RWPE2 (cell line): ENCODE measurements around the gene OPRL1.

ENCODE experiments used
- ATAC-seq: fragments of 200-7000 bp; cut with Tn5 transposase; 3 replicates; pipeline ENCODE4 v1.9.1; 2021; ENCODE audit warnings: low read depth
- DNase-seq: peaks from one replicate; pipeline ENCODE4 v3.0.0-alpha.2; 2020; ENCODE audit warnings: low spot score
- H3K27ac ChIP-seq: fragments of 450-650 bp; 2 replicates; pipeline ENCODE4 v1.5.1; 2017; ENCODE audit warnings: mild to moderate bottlenecking; ENCODE audit not compliant: poor library complexity, severe bottlenecking
- H3K27me3 ChIP-seq: fragments of 250-450 bp; sonication (Bioruptor Pico); 2 replicates; pipeline ENCODE4 v1.5.1; 2021; ENCODE audit warnings: mild to moderate bottlenecking, moderate library complexity; ENCODE audit not compliant: insufficient read depth, poor library complexity, severe bottlenecking
- H3K36me3 ChIP-seq: fragments of 250-450 bp; sonication (Bioruptor Pico); 2 replicates; pipeline ENCODE4 v1.5.1; 2020; ENCODE audit warnings: low read depth, mild to moderate bottlenecking, moderate library complexity
- H3K4me1 ChIP-seq: fragments of 250-450 bp; sonication (Bioruptor Pico); 2 replicates; pipeline ENCODE4 v1.5.1; 2021; ENCODE audit warnings: mild to moderate bottlenecking, moderate library complexity; ENCODE audit not compliant: insufficient read depth, poor library complexity, severe bottlenecking
- H3K4me3 ChIP-seq: fragments of 250-450 bp; sonication (Bioruptor Pico); 2 replicates; pipeline ENCODE4 v1.5.1; 2021; ENCODE audit warnings: mild to moderate bottlenecking, moderate library complexity; ENCODE audit not compliant: severe bottlenecking
- H3K9me3 ChIP-seq: fragments of 250-450 bp; sonication (Bioruptor Pico); 2 replicates; pipeline ENCODE4 v1.5.1; 2021; ENCODE audit warnings: mild to moderate bottlenecking, moderate library complexity; ENCODE audit not compliant: severe bottlenecking
- CTCF ChIP-seq: fragments of 450-650 bp; IDR thresholded peaks from one replicate; pipeline ENCODE4 v1.5.1; 2017; ENCODE audit warnings: mild to moderate bottlenecking, moderate library complexity; ENCODE audit not compliant: poor library complexity, severe bottlenecking

Gene OPRL1

GRCh38 chr20:64144144-64144912 lies 64.4 kb downstream of the OPRL1 start:
- Histone ChIP-seq H3K4me1 (no peaks in the 10 kb centered on the region), H3K27ac (no peak overlapping the region), H3K36me3 (no peaks in the 10 kb centered on the region), H3K9me3 (no peaks in the 10 kb centered on the region), H3K4me3 (no peak overlapping the region), H3K27me3 (no peaks in the 10 kb centered on the region)
- ATAC-seq (no peak), DNase-seq (peak; percentile 58)
- TF ChIP-seq CTCF, result no peak

- no peaks in the 10 kb centered on the region for H3K9me3 ChIP-seq
- TF ChIP-seq CTCF, result no peak
- H3K27me3 ChIP-seq, result no peaks in the 10 kb centered on the region
- ATAC-seq, result no peak
- H3K36me3 ChIP-seq, result no peaks in the 10 kb centered on the region
- no peaks in the 10 kb centered on the region for H3K4me1 ChIP-seq
- H3K27ac ChIP-seq, result no peak overlapping the region
- no peak overlapping the region for H3K4me3 ChIP-seq
- peak; percentile 77 for DNase-seq
Measured at GRCh38 chr20:64145458-64146300, 65.8 kb downstream of the OPRL1 start.

- ATAC-seq, result no peak
- no peaks in the 10 kb centered on the region for H3K27me3 ChIP-seq
- no peak overlapping the region for H3K4me3 ChIP-seq
- no peak overlapping the region for H3K27ac ChIP-seq
- peaks cover under 1% of the 10 kb centered on the region for H3K4me1 ChIP-seq
- H3K9me3 ChIP-seq, result no peaks in the 10 kb centered on the region
- TF ChIP-seq CTCF, result no peak
- peak; percentile 71 for DNase-seq
- H3K36me3 ChIP-seq, result no peaks in the 10 kb centered on the region
Measured at GRCh38 chr20:64146301-64146935, 66.5 kb downstream of the OPRL1 start.

- H3K4me3 ChIP-seq, result no peak overlapping the region
- ATAC-seq (no peak), DNase-seq (peak; percentile 78)
- no peak overlapping the region for H3K27ac ChIP-seq
- no peaks in the 10 kb centered on the region for H3K9me3 ChIP-seq
- no peaks in the 10 kb centered on the region for H3K27me3 ChIP-seq
- H3K4me1 ChIP-seq, result peaks cover 7% of the 10 kb centered on the region
- no peaks in the 10 kb centered on the region for H3K36me3 ChIP-seq
- no peak for TF ChIP-seq CTCF
Measured at GRCh38 chr20:64146936-64147477, 67.1 kb downstream of the OPRL1 start.
